Measurements from ENCODE around the gene L3MBTL3.
A peak's percentile ranks its signal among the peaks of the same experiment; 100 is the strongest.

Gene L3MBTL3

DNA sequence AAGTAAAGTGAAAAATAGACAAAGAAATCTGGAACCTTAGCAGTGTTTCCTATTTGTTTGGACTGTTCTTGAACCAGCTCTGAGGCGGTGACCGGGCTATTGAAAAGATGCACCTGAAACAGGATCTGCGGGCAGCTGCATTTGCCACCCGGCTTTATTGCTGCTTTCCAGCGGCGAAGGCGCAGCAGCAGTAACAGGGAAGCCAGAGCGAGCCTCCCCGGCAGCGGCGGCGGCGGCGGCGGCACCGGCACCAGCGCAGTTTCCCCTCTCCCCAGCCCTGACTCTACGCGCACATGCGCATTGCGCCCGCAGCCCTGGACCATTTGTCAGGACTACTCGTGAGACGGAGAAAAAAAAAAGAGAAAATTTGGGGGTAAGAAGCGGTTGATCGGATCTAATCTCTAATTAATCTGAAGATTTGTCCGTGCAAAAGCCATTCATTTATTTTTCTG lies at the start of gene L3MBTL3:
L3MBTL3 (plus strand) TSS at position 290 of the 452 bp plus-strand sequence. CDS start 24,119 bp downstream, outside the sequence.
- peak; percentile 73 to 90 for DNase-seq

DNA sequence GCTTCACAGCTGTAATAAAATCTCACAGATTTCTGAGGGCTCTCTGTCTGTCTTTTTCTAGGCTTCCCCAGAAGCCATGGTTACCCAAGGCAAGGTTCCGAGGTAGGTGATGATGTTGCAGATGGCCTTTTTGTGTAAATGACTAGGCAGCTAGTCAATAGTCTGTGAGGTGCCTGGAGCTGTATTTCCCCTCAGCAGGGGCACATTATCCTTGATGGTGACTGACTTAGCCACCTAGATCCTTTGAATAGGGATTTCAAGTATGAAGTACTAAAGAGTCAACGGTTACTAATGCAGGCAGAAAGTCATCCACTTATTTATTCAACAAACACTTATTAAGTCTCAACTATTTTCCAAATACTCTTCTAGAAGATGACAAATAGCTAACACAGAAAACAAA lies 49.3 kb upstream of the L3MBTL3 start:
- no peak for DNase-seq

DNA sequence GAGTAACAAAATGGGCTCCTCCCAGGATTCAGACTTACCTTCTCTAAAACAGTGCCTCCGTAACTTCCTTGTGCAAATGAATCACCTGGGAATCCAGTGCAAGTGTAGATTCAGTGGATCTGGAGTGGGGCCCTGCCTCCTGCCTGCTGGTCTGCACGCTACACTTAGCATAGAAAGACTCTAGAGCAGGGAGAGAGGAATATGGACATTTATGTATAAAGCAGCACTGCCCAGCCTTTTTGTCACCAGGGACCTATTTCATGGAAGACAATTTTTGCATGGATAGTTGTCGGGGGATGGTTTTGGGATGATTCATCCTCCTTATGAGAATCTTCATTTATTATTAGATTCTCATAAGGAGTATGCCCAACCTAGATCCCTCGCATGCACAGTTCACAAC lies 42.3 kb upstream of the L3MBTL3 start:
- no peak for DNase-seq

DNA sequence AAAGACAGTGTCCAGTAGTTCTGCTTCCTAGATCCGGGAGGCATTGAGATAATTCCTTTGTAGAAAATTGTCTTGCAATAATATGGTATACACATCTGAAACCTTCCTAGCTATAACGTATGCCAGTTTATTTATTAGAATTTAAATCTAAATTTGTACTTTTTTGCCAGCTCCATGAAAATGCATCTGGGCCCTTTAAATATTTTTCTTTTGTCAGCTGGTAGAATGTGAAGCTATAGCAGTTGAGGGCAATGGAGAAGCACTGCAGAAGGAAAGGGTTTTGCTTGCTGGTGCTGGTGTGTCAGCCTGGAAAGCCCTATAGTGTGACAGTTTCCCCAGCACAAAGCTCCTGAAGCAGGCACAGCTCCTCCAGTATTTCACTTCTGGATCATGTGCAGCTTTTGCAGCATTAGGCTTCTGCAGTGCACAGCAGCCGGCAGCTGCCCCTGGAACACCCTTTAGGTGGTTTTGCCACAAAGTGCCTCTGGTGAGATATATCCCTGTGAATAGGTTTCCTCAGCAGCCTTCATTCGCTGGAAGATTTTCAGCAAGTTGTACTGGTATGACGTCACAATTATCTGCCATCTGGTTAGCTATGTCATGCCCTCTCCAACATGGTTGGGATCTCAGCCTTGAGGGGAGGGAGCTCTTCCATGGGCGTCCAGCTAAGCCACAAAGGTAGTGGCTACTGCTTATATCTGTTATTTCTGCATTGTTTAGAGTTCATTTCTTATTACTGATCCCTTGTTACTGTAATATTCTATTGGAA lies 40.0 kb upstream of the L3MBTL3 start:
- no peak for DNase-seq

- no peak for DNase-seq
Observed at GRCh38 chr6:129980821-129981220, 37.6 kb upstream of the L3MBTL3 start.

DNA sequence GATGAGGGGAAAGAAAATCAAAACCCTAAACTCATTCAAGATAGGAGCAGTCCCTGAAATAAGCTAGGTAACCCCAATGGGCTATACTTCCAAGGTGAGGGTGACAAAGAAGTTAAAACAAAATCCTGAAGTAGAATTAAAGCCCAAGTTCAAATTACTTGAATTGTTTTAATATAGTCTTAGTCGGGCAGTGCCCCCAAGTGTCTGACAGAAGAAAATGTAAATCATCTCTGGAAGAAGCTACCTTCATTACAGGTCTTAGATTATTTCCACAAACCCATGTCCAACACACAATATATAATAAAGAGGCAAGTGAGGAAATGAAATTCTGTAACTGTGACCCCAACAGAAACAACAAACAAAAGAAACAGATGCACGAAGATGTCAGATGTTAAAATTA lies 36.8 kb upstream of the L3MBTL3 start:
- DNase-seq = no peak

DNA sequence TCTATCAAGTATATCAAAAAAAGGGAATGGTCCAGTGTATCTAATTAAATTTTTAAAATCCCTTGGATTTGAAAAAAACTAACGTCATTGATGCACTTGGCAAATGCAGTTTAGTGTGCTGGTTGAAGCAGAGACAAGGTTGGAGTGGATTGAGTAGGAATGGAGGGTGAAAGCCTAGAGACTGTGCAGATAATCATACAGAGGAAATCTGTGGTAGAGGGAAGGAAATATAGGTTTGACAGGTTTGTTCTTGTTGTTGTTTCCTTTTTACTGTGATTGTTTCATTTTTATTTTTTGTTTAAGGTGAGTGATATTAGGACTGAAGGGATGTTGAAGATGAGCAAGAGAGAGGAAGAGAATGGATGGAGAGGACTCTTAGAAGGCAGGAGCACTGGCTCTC lies 29.0 kb upstream of the L3MBTL3 start:
- no peak for DNase-seq

DNA sequence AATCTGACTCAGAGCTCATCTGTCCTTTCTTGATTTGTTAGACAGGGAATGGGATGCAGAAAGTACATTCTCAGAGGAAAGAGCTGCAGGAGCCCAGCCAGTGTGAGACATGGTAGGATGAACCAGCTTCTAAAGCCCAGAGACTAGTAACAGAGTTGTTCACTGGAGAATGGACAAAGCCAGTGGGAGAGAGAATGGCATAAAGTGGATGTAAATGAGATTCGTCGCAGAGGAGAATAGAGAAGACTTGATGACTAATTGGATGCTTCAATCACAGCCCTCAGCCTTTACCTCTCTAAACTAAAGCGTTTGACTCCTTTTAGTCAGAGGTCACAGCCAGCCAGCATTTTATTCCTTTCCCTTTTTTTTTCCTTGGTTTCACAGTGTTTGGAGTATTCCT lies 25.5 kb upstream of the L3MBTL3 start:
- DNase-seq = no peak

- DNase-seq = no peak
Observed at GRCh38 chr6:129994410-129994809, 24.0 kb upstream of the L3MBTL3 start.

DNA sequence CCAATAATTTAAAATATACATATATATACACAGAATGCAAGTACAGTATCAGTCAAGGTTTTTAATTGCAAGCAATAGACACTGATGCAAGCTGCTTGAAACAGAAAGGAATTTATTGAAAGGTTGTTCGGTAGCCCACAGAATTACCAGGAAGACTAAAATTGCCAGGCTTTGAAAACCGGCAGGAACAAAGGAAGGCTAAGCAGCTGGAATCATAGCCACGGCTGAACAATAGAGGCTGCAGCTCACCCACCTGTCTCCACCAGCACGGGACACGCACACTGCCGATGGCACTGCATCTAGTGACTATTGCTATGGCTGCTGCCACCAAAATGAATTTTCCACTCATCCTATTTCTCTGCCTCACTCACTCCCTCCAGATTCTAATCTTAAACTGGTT lies 22.0 kb upstream of the L3MBTL3 start:
- DNase-seq = no peak

DNA sequence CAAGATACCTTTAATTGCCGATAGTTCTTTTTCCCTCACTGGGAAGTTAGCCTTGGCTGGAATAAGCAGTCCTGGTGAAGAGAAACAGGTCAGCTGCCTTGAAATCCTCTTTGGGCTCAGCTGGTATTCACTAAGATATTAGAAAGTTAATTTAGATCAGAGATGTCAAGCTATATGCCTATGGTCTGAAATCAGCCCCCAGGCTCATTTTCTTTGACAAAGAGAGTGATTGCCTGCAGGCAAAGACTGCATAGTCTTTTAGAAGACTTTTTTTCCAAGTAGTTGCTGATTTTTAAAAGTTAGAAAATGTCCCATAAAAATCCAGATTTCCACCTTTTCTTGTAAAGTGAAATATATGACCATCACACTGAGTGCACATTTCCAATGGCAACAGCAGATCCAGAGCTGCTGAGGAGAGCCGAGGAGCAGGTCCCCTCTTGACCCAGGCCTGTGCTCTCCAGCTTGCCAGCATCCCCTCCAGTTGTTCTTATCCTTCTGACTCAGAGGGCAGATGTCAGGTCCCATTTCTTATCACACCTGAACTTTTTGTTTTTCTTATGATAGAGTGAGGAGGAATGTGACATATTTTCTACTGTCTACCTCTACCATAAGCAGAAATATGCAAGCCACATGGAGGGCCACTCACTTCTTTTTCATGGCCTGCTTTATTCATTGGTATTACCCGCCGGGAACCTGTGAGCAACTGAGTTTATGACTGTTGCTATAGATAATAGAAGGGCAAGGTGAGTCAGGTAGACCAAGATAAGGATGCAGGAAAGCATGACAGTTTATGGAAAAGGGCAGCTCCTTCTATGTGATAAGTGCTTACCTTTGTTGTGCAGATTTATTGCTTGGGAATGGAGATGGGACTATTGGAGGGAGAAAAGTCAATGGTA lies 17.6 kb upstream of the L3MBTL3 start:
- no peak for DNase-seq

DNA sequence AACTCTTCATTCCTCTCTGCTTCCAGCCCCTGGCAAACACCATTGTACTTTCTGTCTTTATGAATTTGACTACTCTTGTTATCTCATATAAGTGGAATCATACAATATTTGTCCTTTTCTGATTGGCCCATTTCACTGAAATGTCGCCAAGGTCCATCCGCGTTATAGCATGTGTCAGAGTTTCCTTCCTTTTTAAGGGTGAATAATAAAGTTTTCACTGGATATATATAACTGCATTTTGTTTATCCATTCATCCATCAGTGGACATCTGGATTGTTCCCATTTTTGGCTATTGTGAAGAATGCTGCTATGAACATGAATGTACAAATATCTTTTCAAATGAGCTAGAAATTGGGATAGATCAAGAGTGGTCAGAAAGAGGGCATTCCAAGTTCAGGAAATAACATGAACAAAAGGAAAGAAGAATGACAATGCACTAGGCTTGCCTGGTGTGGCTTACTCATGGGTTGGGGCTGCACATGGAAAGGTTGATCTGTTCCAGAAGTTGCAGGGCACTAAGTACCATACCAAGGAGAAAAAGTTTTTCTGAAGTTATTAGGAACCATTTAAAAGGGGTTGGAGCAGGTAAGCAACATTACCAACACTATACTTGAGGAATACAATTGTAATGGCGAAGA lies 10.0 kb upstream of the L3MBTL3 start:
- DNase-seq = no peak

GRCh38 chr6:130009146-130009545 lies 9.2 kb upstream of the L3MBTL3 start:
- peak; percentile 65 to 73 for DNase-seq

DNA sequence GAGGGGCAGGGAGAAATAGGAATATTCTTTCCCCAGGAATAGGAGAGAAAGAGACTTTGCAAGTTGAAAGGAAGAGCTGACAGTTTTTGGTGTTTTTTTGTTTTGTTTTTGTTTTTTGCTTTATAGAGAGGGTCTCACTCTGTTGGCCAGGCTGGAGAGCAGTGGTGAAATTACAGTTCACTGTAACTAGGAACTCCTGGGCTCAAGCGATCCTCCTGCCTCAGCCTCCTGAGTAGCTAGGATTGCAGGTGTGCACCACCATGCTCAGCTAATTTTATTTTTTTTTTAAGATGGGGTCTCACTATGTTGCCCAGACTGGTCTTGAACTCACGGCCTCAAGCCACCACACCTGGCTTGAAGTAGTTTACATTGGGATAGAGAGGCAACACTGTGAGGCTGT lies 8.0 kb upstream of the L3MBTL3 start:
- DNase-seq = no peak

DNA sequence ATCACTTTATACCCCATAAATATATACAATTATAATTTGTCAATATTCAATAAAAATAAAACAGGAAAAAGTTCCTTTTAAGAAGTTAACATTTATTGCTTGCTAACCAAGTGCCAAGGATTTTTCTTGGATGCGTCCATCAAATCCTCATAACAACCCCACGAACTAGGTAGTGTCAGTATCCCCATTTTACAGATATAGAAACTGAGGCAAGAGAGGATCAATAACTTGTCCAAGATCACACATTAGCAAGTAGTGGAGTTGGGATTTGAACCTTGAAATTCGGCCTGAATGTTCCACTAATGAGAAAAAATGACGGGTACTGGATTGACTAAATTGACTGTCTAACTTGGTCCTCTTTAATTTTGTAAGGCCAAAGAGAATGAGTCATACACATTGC lies 5.7 kb upstream of the L3MBTL3 start:
- no peak for DNase-seq

GRCh38 chr6:130018744-130019325 lies 454 bp downstream of the L3MBTL3 start:
- peak in 1 of 2 donors; percentile 41 for DNase-seq

DNA sequence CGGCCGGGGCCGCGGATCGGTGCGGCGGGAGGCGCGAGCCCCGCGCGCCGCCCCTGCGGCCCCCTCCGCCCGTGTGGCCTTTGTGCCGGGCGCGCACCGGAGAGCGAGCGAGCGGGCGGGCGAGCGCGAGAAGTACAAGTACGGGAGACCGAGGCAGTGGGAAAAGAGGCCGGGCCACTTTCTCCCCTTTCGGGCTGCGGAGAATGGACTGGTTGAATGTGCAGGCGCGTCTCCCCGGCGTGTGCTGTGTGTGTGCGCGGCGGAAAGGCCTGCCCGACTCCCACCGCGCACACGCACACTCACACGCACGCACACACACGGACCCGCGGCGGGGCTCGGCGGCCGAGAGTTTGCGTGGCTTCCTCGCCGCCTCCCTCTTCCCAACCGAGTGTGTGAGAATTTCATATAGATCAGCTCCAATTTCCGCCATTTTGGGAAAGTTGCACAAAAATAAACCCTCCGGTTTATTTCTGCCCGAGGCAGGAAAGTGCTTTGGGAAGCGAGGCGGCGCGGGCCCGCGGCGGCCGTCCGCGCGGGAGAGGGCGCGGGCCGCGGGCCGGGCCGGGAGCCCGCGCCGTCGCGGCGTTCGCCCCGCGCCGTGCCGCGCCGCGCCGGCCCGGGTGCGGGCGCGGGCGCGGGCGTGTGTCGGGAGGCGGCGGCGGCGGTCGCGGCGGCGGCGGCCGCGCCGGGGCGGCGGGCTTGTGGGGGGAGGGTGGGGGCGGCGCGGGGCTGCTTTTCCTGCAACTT lies 1.1 kb downstream of the L3MBTL3 start:
- peak in 1 of 2 donors; percentile 15 for DNase-seq

GRCh38 chr6:130020073-130020906 lies 1.9 kb downstream of the L3MBTL3 start:
- peak; percentile 14 to 29 for DNase-seq

GRCh38 chr6:130020907-130021629 lies 2.7 kb downstream of the L3MBTL3 start:
- peak; percentile 88 to 97 for DNase-seq

DNA sequence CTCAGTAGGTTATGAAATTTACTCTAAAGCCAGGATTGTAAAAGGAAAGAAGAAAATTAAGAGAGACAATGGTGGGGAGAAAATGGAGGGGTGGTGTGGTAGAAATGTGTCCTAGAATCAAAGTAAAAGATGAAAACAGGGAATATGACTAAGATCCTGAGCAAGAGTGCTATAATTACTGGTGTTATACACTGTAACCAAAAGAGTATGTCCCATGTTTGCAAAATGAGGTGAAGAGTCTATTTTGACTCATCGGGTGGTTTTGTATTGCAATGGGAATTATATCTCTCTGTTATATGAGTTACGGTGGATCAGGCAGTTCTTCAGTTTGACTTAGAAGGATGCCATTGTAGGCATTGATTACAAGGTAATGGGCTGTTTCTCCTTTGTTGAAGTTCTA lies 8.5 kb downstream of the L3MBTL3 start:
- no peak for DNase-seq

DNA sequence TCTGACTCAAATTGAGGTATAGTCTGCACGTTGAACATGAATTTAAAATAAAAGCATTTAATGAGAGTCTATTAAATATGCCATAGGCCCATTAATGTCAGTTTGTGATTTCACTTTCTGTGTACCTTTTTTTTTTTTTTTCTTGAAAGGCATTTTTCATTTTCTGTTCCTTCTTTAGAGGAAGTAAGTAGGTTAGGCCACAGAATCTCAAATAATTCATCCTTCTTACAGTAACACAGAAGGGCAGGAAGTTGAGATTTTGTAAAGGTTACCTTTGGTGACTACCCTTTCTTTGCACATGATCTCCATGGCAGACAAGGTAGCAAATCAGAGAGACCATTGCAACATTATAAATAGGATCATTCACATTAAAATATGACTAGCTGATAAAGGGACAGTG lies 9.6 kb downstream of the L3MBTL3 start:
- DNase-seq = no peak

Data from inflammatory macrophage treated with lipopolysaccharide for 1 hour (primary cell).